Spleen (tissue), 11 donors: ENCODE results near the gene AKAP6. TPM values are rescaled to one million over a fixed set of nuclear protein-coding genes. Genes with fewer than 3 reads are reported as not detected.

ENCODE experiments used
- DNase-seq: peaks from one replicate; pipeline ENCODE4 v3.0.0-alpha.2; 2020
- H3K27ac ChIP-seq, 8 donors: fragments of 200-600 bp; sonication (generic) in 7 of 8; 1 replicate in 4 of 8; 2 replicates in 4 of 8; pipeline versions ENCODE4 v1.5.0 to v1.8.0; 2016 to 2021; ENCODE audit warnings: inconsistent platforms in 4 of 8, mild to moderate bottlenecking in 4 of 8, moderate library complexity in 1 of 8
- H3K27me3 ChIP-seq, 7 donors: fragments of 200-600 bp; sonication (generic) in 6 of 7; replicated peaks in 1 of 7; 1 replicate in 4 of 7; 2 replicates in 3 of 7; pipeline versions ENCODE4 v1.5.0 to v1.8.0; 2016 to 2021; ENCODE audit warnings: inconsistent platforms in 3 of 7, mild to moderate bottlenecking in 1 of 7
- H3K36me3 ChIP-seq, 6 donors: fragments of 200-600 bp; sonication (generic) in 5 of 6; 1 replicate in 4 of 6; 2 replicates in 2 of 6; pipeline versions ENCODE4 v1.5.0 to v1.8.0; 2016 to 2021; ENCODE audit warnings: inconsistent platforms in 2 of 6
- H3K4me1 ChIP-seq, 6 donors: fragments of 200-600 bp; sonication (generic) in 5 of 6; 1 replicate in 3 of 6; 2 replicates in 3 of 6; pipeline versions ENCODE4 v1.5.0 to v1.8.0; 2016 to 2021; ENCODE audit warnings: inconsistent platforms in 3 of 6
- H3K4me3 ChIP-seq, 8 donors: fragments of 200-600 bp; sonication (generic) in 7 of 8; 1 replicate in 4 of 8; 2 replicates in 4 of 8; pipeline versions ENCODE4 v1.5.0 to v1.8.0; 2016 to 2021; ENCODE audit warnings: inconsistent platforms in 4 of 8, mild to moderate bottlenecking in 4 of 8, moderate library complexity in 2 of 8
- H3K9me3 ChIP-seq, 8 donors: fragments of 200-600 bp; sonication (generic) in 7 of 8; 1 replicate in 4 of 8; 2 replicates in 4 of 8; pipeline versions ENCODE4 v1.5.0 to v1.8.0; 2016 to 2021; ENCODE audit warnings: inconsistent platforms in 4 of 8
- POLR2A ChIP-seq, 3 donors: fragments of 450-650 bp; IDR thresholded peaks; one replicate each; pipeline ENCODE4 v1.5.1; 2017; ENCODE audit warnings: antibody characterized with exemption in 3 of 3, mild to moderate bottlenecking in 1 of 3
- POLR2AphosphoS5 ChIP-seq, 3 donors: sonication (generic); formaldehyde crosslinking; IDR thresholded peaks; one replicate each; pipeline ENCODE4 v1.5.1; 2017; ENCODE audit warnings: antibody characterized with exemption in 3 of 3
- WGBS, 5 donors: extraction: QIAGEN DNeasy Blood & Tissue Kit in 3 of 5; methylation state at CpG; one replicate each; pipeline versions ENCODE4 v1.1.5 to v1.1.7; 2013 to 2018; 5-methylcytosine and 5-hydroxymethylcytosine counted together
- intact Hi-C: fragments of 100-400 bp; cut with DNase I; formaldehyde crosslinking; loops from one replicate; pipeline ENCODE4 v1.15.0; 2023; ENCODE audit warnings: low total_unique reads
- polyA plus RNA-seq, 3 donors: library from polyadenylated mRNA; stranded (reverse); fragments of 200-250 nt; gene quantifications; one replicate each; pipeline ENCODE4 v1.2.1, GENCODE V29; 2013
- total RNA-seq, 7 donors: library from RNA; depleted of rRNA in 3 of 7; stranded (reverse); fragments of >200 nt in 3 of 7; fragmentation: NEBNext Ultra II Directional in 4 of 7; extraction: Animal tissue kit (Norgen Biotek cat#: 25700) in 4 of 7; gene quantifications; one replicate each; pipeline versions ENCODE4 v1.1.0 to v1.2.1, GENCODE V29; 2016 to 2021
- TF ChIP-seq, protein P1 (sequence below), 11 experiments: fragments of 200-600 bp in 7 of 11; fragments of 450-650 bp in 4 of 11; sonication (generic) in 4 of 11; IDR thresholded peaks in 8 of 11; conservative IDR thresholded peaks in 3 of 11; 1 replicate in 7 of 11; 2 replicates in 4 of 11; pipeline versions ENCODE4 v1.4.0 to v1.8.0; 2016 to 2021; ENCODE audit warnings: antibody characterized with exemption in 11 of 11, inconsistent platforms in 4 of 11, mild to moderate bottlenecking in 1 of 11
- donor health status: healthy with polysubstance abuse.
- donor health status: DM: no; HTN: no; CAD: no; lungs with moderate emphysema.
- donor health status: DM: no; HTN: no; CAD: no.
- donor health status: Bipolar disorder and iron deficiency.
- donor health status: healthy.
- donor health status: DM: no; HTN: no; CAD: no.
- donor health status: DM: yes; HTN: yes; CAD: no.

AKAP6 gene
- total and polyA plus RNA-seq, 10 donors, result 0.20 to 12.1 (median 4.8) TPM

DNA sequence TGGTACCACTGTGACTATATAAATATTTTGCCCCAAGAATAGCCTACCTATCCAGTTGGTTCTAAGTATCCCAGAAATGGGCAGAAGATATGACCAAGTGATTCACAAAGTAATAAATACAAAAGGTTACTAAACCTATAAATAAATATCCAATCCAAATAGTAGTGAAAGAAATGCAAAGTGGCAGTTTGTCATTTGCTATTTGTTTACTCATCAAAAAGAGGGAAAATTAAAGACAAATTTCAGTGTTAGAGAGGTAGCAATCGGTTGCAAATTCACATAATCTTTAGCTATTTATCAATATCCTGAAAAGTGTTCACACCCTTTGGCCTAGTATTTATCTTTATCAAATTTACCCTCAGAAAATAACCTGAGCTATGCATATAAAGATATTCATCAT is 473.2 kb downstream of the AKAP6 start:
- Histone ChIP-seq H3K27me3 (no peaks in the 10 kb centered on the region), H3K4me1 (no peaks in the 10 kb centered on the region), H3K9me3 (peaks cover 9 to 92% (median 69%) of the 10 kb centered on the region in 8 donors), H3K36me3 (no peaks in the 10 kb centered on the region), H3K4me3 (no peak overlapping the region), H3K27ac (no peak overlapping the region)
- no peak for DNase-seq
- 76 to 87% (median 80%) methylated on average over 1 of the region's 1 CpG for WGBS, 5 donors
- intact Hi-C loops, result no loop called here
- TF ChIP-seq POLR2AphosphoS5 (IDR thresholded peaks at IDR 0.05) (no peak), POLR2A (IDR thresholded peaks at IDR 0.05) (no peak)
- TF ChIP-seq, protein P1, sequence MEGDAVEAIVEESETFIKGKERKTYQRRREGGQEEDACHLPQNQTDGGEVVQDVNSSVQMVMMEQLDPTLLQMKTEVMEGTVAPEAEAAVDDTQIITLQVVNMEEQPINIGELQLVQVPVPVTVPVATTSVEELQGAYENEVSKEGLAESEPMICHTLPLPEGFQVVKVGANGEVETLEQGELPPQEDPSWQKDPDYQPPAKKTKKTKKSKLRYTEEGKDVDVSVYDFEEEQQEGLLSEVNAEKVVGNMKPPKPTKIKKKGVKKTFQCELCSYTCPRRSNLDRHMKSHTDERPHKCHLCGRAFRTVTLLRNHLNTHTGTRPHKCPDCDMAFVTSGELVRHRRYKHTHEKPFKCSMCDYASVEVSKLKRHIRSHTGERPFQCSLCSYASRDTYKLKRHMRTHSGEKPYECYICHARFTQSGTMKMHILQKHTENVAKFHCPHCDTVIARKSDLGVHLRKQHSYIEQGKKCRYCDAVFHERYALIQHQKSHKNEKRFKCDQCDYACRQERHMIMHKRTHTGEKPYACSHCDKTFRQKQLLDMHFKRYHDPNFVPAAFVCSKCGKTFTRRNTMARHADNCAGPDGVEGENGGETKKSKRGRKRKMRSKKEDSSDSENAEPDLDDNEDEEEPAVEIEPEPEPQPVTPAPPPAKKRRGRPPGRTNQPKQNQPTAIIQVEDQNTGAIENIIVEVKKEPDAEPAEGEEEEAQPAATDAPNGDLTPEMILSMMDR (IDR thresholded peaks at IDR 0.05 in 8 of 11, conservative IDR thresholded peaks at IDR 0.05 in 3 of 11), result no peak

DNA sequence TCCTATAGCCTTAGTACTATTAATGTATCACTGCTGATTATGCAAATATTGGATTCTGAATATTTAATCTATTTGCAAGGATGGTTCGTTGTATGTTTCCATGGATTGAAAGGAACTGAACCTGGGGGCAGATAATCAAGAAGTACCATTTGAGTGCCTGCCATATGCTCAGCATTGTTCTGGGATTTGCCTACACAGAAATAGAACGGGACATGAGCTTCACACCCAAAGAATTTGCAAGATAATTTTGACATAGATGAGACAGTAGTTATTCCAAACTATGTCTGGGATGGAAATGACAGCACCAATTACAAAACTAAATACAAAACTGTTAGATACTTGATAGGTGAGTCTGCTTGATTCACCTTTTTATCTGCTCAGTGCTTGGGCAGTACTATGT is 476.9 kb downstream of the AKAP6 start:
- intact Hi-C loops, result no loop called here
- TF ChIP-seq POLR2AphosphoS5 (IDR thresholded peaks at IDR 0.05) (no peak), POLR2A (IDR thresholded peaks at IDR 0.05) (no peak)
- TF ChIP-seq, protein P1 (IDR thresholded peaks at IDR 0.05 in 8 of 11, conservative IDR thresholded peaks at IDR 0.05 in 3 of 11), result no peak
- 69 to 87% (median 78%) methylated on average over 2 of the region's 2 CpGs for WGBS, 5 donors

DNA sequence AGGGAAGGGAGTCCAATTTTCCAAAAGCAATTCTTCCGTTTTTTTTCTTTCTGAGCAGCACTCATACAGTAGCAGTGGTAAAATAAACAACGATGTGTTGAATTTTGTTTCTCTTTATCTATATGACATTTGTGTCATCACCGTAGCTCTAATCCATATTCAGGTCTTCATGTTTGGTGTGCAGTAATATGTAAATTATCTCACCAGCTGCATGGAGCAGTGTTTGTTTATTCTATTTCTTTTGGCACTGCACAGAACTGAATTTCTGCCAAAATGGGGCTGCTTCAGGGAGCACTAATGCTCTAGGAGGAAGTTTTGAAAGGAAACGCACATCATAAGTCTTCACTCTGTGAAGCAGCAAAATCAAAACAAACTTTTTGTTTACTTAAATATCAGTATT is 479.5 kb downstream of the AKAP6 start:
- intact Hi-C loops, result no loop called here
- peak overlapping the region in 1 of 8 donors; percentile 1 for H3K4me3 ChIP-seq
- no peaks in the 10 kb centered on the region for H3K36me3 ChIP-seq
- H3K9me3 ChIP-seq, result peaks cover 7 to 33% (median 23%) of the 10 kb centered on the region in 8 donors
- WGBS, 5 donors, result 30 to 53% (median 42%) methylated on average over 4 of the region's 4 CpGs
- peaks cover 0 to 4% (median 0%) of the 10 kb centered on the region in 6 donors for H3K4me1 ChIP-seq
- no peak for DNase-seq
- H3K27ac ChIP-seq, result no peak overlapping the region
- no peaks in the 10 kb centered on the region for H3K27me3 ChIP-seq
- no peak for TF ChIP-seq POLR2AphosphoS5 (IDR thresholded peaks at IDR 0.05)
- TF ChIP-seq POLR2A (IDR thresholded peaks at IDR 0.05), result no peak
- TF ChIP-seq, protein P1 (IDR thresholded peaks at IDR 0.05 in 8 of 11, conservative IDR thresholded peaks at IDR 0.05 in 3 of 11), result no peak

More for the DNA sequence above, 476.9 kb downstream of the AKAP6 start:
- Histone ChIP-seq H3K9me3 (peaks cover 8 to 59% (median 46%) of the 10 kb centered on the region in 8 donors), H3K36me3 (no peaks in the 10 kb centered on the region), H3K4me3 (no peak overlapping the region), H3K27me3 (no peaks in the 10 kb centered on the region), H3K27ac (no peak overlapping the region), H3K4me1 (peaks cover 0 to 4% (median 0%) of the 10 kb centered on the region in 6 donors)
- DNase-seq, result no peak

DNA sequence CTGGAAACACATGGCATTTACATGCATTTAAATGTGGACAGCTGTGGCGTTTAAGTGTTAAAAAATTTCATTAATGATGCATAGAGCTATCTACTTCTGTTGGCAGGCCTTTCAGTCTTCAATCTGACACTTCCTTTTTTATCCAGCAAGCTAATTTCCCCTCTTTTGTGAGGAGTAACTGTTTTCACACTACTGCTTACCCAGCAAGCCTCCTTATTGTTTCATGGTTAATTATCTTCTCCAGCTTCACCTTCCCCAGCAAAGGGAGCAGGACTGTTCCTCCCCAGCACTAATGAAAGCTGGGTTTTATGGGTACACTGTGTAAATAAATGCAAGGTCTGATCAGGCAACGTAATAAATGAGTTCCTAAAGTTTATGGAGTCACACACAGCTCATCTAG is 480.2 kb downstream of the AKAP6 start:
- DNase-seq, result no peak
- Histone ChIP-seq H3K4me3 (no peak overlapping the region), H3K27ac (no peak overlapping the region), H3K4me1 (peaks cover 0 to 4% (median 0%) of the 10 kb centered on the region in 6 donors), H3K9me3 (peaks cover under 1 to 27% (median 17%) of the 10 kb centered on the region in 8 donors), H3K36me3 (no peaks in the 10 kb centered on the region), H3K27me3 (no peaks in the 10 kb centered on the region)
- 31 to 42% (median 37%) methylated on average over 2 of the region's 2 CpGs for WGBS, 5 donors
- TF ChIP-seq POLR2A (IDR thresholded peaks at IDR 0.05), result no peak
- no peak for TF ChIP-seq POLR2AphosphoS5 (IDR thresholded peaks at IDR 0.05)
- TF ChIP-seq, protein P1 (IDR thresholded peaks at IDR 0.05 in 8 of 11, conservative IDR thresholded peaks at IDR 0.05 in 3 of 11), result no peak
- intact Hi-C loops, result no loop called here
